Loucy (cell line): ENCODE data around the gene GCH1.

Experiments
- H2AFZ ChIP-seq: fragments of 200-600 bp; sonication (generic); 2 replicates; pipeline ENCODE4 v1.6.0; 2016; ENCODE audit warnings: antibody characterized with exemption, mild to moderate bottlenecking, low read length, moderate library complexity
- H3F3A ChIP-seq: fragments of 200-600 bp; 2 replicates; pipeline ENCODE4 v1.6.0; 2016; ENCODE audit warnings: antibody characterized with exemption, low read depth, mild to moderate bottlenecking
- H3K27me3 ChIP-seq: fragments of 200-600 bp; sonication (generic); 2 replicates; pipeline ENCODE4 v1.6.1; 2014; ENCODE audit warnings: low read length, mild to moderate bottlenecking; ENCODE audit not compliant: insufficient read depth, poor library complexity, severe bottlenecking
- H3K36me3 ChIP-seq: fragments of 200-600 bp; sonication (generic); 2 replicates; pipeline ENCODE4 v1.6.1; 2016; ENCODE audit warnings: low read length; ENCODE audit not compliant: insufficient read depth
- H3K4me1 ChIP-seq: fragments of 200-600 bp; sonication (generic); 2 replicates; pipeline ENCODE4 v1.5.1; 2014; ENCODE audit warnings: low read length, mild to moderate bottlenecking; ENCODE audit not compliant: insufficient read depth, poor library complexity, severe bottlenecking
- H3K4me2 ChIP-seq: fragments of 200-600 bp; sonication (generic); 2 replicates; pipeline ENCODE4 v1.6.0; 2014; ENCODE audit warnings: antibody characterized with exemption, low read length, low read depth, mild to moderate bottlenecking; ENCODE audit not compliant: poor library complexity, severe bottlenecking
- H3K4me3 ChIP-seq: fragments of 200-600 bp; sonication (generic); 2 replicates; pipeline ENCODE4 v1.5.1; 2014; ENCODE audit warnings: low read length, mild to moderate bottlenecking, mixed read lengths; ENCODE audit not compliant: poor library complexity, severe bottlenecking
- H3K79me2 ChIP-seq: fragments of 200-600 bp; sonication (generic); 2 replicates; pipeline ENCODE4 v1.6.1; 2014; ENCODE audit warnings: low read length; ENCODE audit not compliant: insufficient read depth
- H3K9ac ChIP-seq: fragments of 200-600 bp; sonication (generic); 2 replicates; pipeline ENCODE4 v1.6.0; 2014; ENCODE audit warnings: mild to moderate bottlenecking, low read depth, low read length, moderate library complexity; ENCODE audit not compliant: poor library complexity, severe bottlenecking
- H3K9me2 ChIP-seq: fragments of 200-600 bp; sonication (generic); replicated peaks from 2 replicates; pipeline ENCODE4 v1.6.1; 2016; ENCODE audit warnings: low read depth, low read length, mixed read lengths
- H3K9me3 ChIP-seq: fragments of 200-600 bp; sonication (generic); 2 replicates; pipeline ENCODE4 v1.6.1; 2014; ENCODE audit warnings: mild to moderate bottlenecking, antibody characterized with exemption, low read length, low read depth; ENCODE audit not compliant: insufficient read depth
- H4K20me1 ChIP-seq: fragments of 200-600 bp; sonication (generic); 2 replicates; pipeline ENCODE4 v1.6.0; 2014; ENCODE audit warnings: antibody characterized with exemption, low read length, mild to moderate bottlenecking; ENCODE audit not compliant: insufficient read depth, poor library complexity, severe bottlenecking
- CTCF ChIP-seq: fragments of 200-600 bp; sonication (generic); conservative IDR thresholded peaks from 2 replicates; pipeline ENCODE4 v1.5.1; 2014; ENCODE audit warnings: mild to moderate bottlenecking, antibody characterized with exemption, low read length
- EZH2phosphoT487 ChIP-seq: fragments of 200-600 bp; IDR thresholded peaks from 2 replicates; pipeline ENCODE4 v1.6.1; 2018; ENCODE audit warnings: antibody characterized with exemption, mild to moderate bottlenecking, moderate library complexity, borderline replicate concordance

GCH1 gene

GRCh38 chr14:54812617-54813016 lies 90.0 kb downstream of the GCH1 start:
- no peaks in the 10 kb centered on the region for H3K36me3 ChIP-seq
- no peak overlapping the region for H3K9ac ChIP-seq
- H3K4me1 ChIP-seq: no peaks in the 10 kb centered on the region
- no peak for TF ChIP-seq EZH2phosphoT487
- TF ChIP-seq CTCF: no peak
- no peak overlapping the region for H3K4me3 ChIP-seq
- no peaks in the 10 kb centered on the region for H3K27me3 ChIP-seq
- H3K79me2 ChIP-seq: no peaks in the 10 kb centered on the region
- H3K9me2 ChIP-seq: no peaks in the 10 kb centered on the region
- H4K20me1 ChIP-seq: no peaks in the 10 kb centered on the region
- H3F3A ChIP-seq: no peaks in the 10 kb centered on the region
- H3K4me2 ChIP-seq: no peak overlapping the region
- H3K9me3 ChIP-seq: no peaks in the 10 kb centered on the region
- no peak overlapping the region for H2AFZ ChIP-seq

- H3F3A ChIP-seq: no peaks in the 10 kb centered on the region
- no peak overlapping the region for H2AFZ ChIP-seq
- H4K20me1 ChIP-seq: no peaks in the 10 kb centered on the region
- no peaks in the 10 kb centered on the region for H3K27me3 ChIP-seq
- H3K9me2 ChIP-seq: no peaks in the 10 kb centered on the region
- H3K4me1 ChIP-seq: no peaks in the 10 kb centered on the region
- no peak overlapping the region for H3K4me3 ChIP-seq
- no peak for TF ChIP-seq CTCF
- TF ChIP-seq EZH2phosphoT487: no peak
- H3K4me2 ChIP-seq: no peak overlapping the region
- no peaks in the 10 kb centered on the region for H3K79me2 ChIP-seq
- H3K9me3 ChIP-seq: no peaks in the 10 kb centered on the region
- H3K36me3 ChIP-seq: no peaks in the 10 kb centered on the region
- no peak overlapping the region for H3K9ac ChIP-seq
Observed at GRCh38 chr14:54809767-54810166, 92.9 kb downstream of the GCH1 start.

- no peak overlapping the region for H2AFZ ChIP-seq
- no peaks in the 10 kb centered on the region for H3F3A ChIP-seq
- no peaks in the 10 kb centered on the region for H3K4me1 ChIP-seq
- TF ChIP-seq EZH2phosphoT487 (no peak), CTCF (no peak)
- H3K4me2 ChIP-seq: no peak overlapping the region
- no peaks in the 10 kb centered on the region for H3K36me3 ChIP-seq
- no peaks in the 10 kb centered on the region for H3K9me3 ChIP-seq
- H3K4me3 ChIP-seq: no peak overlapping the region
- H4K20me1 ChIP-seq: no peaks in the 10 kb centered on the region
- no peaks in the 10 kb centered on the region for H3K79me2 ChIP-seq
- no peaks in the 10 kb centered on the region for H3K9me2 ChIP-seq
- H3K27me3 ChIP-seq: no peaks in the 10 kb centered on the region
- no peak overlapping the region for H3K9ac ChIP-seq
Observed at GRCh38 chr14:54808326-54809161, 94.1 kb downstream of the GCH1 start.
